Heart right ventricle (tissue), 16 donors: Measurements from ENCODE around the gene TRIM74. TPM values are rescaled to one million over a fixed set of nuclear protein-coding genes. Genes with fewer than 3 reads are reported as not detected.
"Not testable (repeated sequence)": the region's sequence is repeated elsewhere in the genome, so short reads cannot be mapped to it uniquely, and the experiment has no call there.

ENCODE experiments used
- ATAC-seq, 8 donors: fragments of 200-7000 bp; cut with Tn5 transposase; one replicate each; pipeline ENCODE4 v1.9.1; 2020; ENCODE audit warnings: mild to moderate bottlenecking in 8 of 8, moderate library complexity in 8 of 8, moderate number of reproducible peaks in 1 of 8
- DNase-seq, 2 donors: peaks; one replicate each; pipeline ENCODE4 v3.0.0-alpha.2; 2020
- H3K27ac ChIP-seq, 10 donors: fragments of 200-600 bp; sonication (generic) in 2 of 10; one replicate each; pipeline versions ENCODE4 v1.5.0 to v1.8.0; 2020 to 2022; ENCODE audit warnings: mild to moderate bottlenecking in 3 of 10
- H3K27me3 ChIP-seq, 7 donors: fragments of 200-600 bp; one replicate each; pipeline ENCODE4 v1.8.0; 2021 to 2022; ENCODE audit warnings: mild to moderate bottlenecking in 2 of 7
- H3K36me3 ChIP-seq, 9 donors: fragments of 200-600 bp; sonication (generic) in 1 of 9; one replicate each; pipeline versions ENCODE4 v1.5.0 to v1.8.0; 2020 to 2022; ENCODE audit warnings: mild to moderate bottlenecking in 2 of 9
- H3K4me1 ChIP-seq, 9 donors: fragments of 200-600 bp; sonication (generic) in 1 of 9; one replicate each; pipeline versions ENCODE4 v1.5.0 to v1.8.0; 2020 to 2022; ENCODE audit warnings: mild to moderate bottlenecking in 4 of 9
- H3K4me3 ChIP-seq, 10 donors: fragments of 200-600 bp; sonication (generic) in 2 of 10; one replicate each; pipeline versions ENCODE4 v1.5.0 to v1.8.0; 2020 to 2022; ENCODE audit warnings: mild to moderate bottlenecking in 7 of 10, moderate library complexity in 2 of 10
- H3K9me3 ChIP-seq, 11 donors: fragments of 200-600 bp in 10 of 11; sonication (generic) in 2 of 11; one replicate each; pipeline versions ENCODE4 v1.5.0 to v1.8.0; 2013 to 2022; ENCODE audit warnings: mild to moderate bottlenecking in 2 of 11, control low read depth in 1 of 11, moderate library complexity in 1 of 11
- CTCF ChIP-seq, 9 donors: fragments of 200-600 bp; sonication (generic) in 2 of 9; IDR thresholded peaks; one replicate each; pipeline versions ENCODE4 v1.5.0 to v1.8.0; 2021 to 2022; ENCODE audit warnings: antibody characterized with exemption in 9 of 9, mild to moderate bottlenecking in 5 of 9, moderate library complexity in 1 of 9
- WGBS, 2 donors: extraction: QIAGEN DNeasy Blood & Tissue Kit; methylation state at CpG; one replicate each; pipeline ENCODE4 v1.1.7; 2013; ENCODE audit warnings: inconsistent platforms in 1 of 2; 5-methylcytosine and 5-hydroxymethylcytosine counted together
- intact Hi-C, 10 donors: fragments of 100-400 bp; cut with DNase I; formaldehyde crosslinking; loops; one replicate each; pipeline versions ENCODE4 v1.11.1 to v1.14.2; 2022
- polyA plus RNA-seq, 2 donors: library from polyadenylated mRNA; stranded (reverse); fragments of 200-250 nt; gene quantifications; one replicate each; pipeline ENCODE4 v1.2.3, GENCODE V29; 2013
- total RNA-seq, 10 donors: library from RNA; stranded (reverse); fragmentation: NEBNext Ultra II Directional in 3 of 10; extraction: Animal tissue kit (Norgen Biotek cat#: 25700) in 3 of 10; gene quantifications; one replicate each; pipeline versions ENCODE4 v1.2.1 to v1.2.4, GENCODE V29; 2021 to 2023
- donor health status: Arrhythmogenic right ventricular cardiomyopathy.
- donor health status: ischemic (EF 13 %, LVEDD 7.1; RV severe dilation, severe dysfunction).
- donor health status: healthy with polysubstance abuse.
- donor health status: DM: no; HTN: yes; CAD: no.
- donor health status: DM: no; HTN: no; CAD: no.
- donor health status: ischemic (EF 25% LVEDD 6.9; RV normal size, moderate dysfunction).
- donor health status: ischemic (EF 25% LVEDD 5.7; RV mildly dilated, moderate dysfunction).
- donor health status: healthy.
- donor health status: DM: yes; HTN: yes; CAD: no.
- donor health status: Ischemic cardiomyopathy.
- donor health status: ischemic (EF 35%, LVEDD 5.7; RV mildly dilated, moderate dysfunction).
- donor health status: nonischemic (EF 11% LVEDD 7.7; RV severe dilation, severe dysfunction).
- donor health status: DM: yes; HTN: yes; CAD: no.
- donor health status: PGD.
- donor health status: ischemic (EF 29% LVEDD 5.4; RV normal size, mild dysfunction).
- donor health status: nonischemic (EF 23%, LVEDD 6.1; RV moderate dilation, normal function).

Gene TRIM74
- total and polyA plus RNA-seq, 12 donors, result 0.14 to 0.72 (median 0.35) TPM; not detected in 6

- H3K4me3 ChIP-seq, H3K9me3 ChIP-seq, H3K27ac ChIP-seq, DNase-seq, ATAC-seq, H3K4me1 ChIP-seq, H3K27me3 ChIP-seq, intact Hi-C loops: not testable (repeated sequence)
- 87 to 88% methylated on average over 6 of the region's 20 CpGs for WGBS, 2 donors
- peaks cover 0 to 49% (median 10%) of the 10 kb centered on the region in 9 donors for H3K36me3 ChIP-seq
Observed at GRCh38 chr7:72942022-72942705, 27.1 kb downstream of the TRIM74 start.

GRCh38 chr7:72928216-72928615 is 41.0 kb downstream of the TRIM74 start:
- not testable (repeated sequence) for H3K4me3 ChIP-seq, ATAC-seq, H3K27me3 ChIP-seq, H3K27ac ChIP-seq, H3K9me3 ChIP-seq, DNase-seq
- H3K4me1 ChIP-seq, result peaks cover 3 to 26% (median 22%) of the 10 kb centered on the region in 9 donors
- 92 to 96% methylated on average over 6 of the region's 6 CpGs for WGBS, 2 donors
- intact Hi-C loops, result loop anchor here in 1 of 10 donors (10.0 kb wide), 1 partner anchor 103 kb away; the partner anchor contains the start of gene TYW1B
- H3K36me3 ChIP-seq, result peaks cover 0 to 65% (median 39%) of the 10 kb centered on the region in 9 donors

GRCh38 chr7:72927791-72928190 is 41.5 kb downstream of the TRIM74 start:
- Histone ChIP-seq H3K4me1 (peaks cover 3 to 26% (median 22%) of the 10 kb centered on the region in 9 donors), H3K36me3 (peaks cover 0 to 62% (median 39%) of the 10 kb centered on the region in 9 donors)
- intact Hi-C loops, result loop anchor here in 1 of 10 donors (10.0 kb wide), 1 partner anchor 103 kb away; the partner anchor contains the start of gene TYW1B
- not testable (repeated sequence) for ATAC-seq, H3K4me3 ChIP-seq, H3K27ac ChIP-seq, H3K27me3 ChIP-seq, H3K9me3 ChIP-seq, DNase-seq
- WGBS, 2 donors, result 96 to 98% methylated on average over 6 of the region's 6 CpGs

GRCh38 chr7:72925546-72926120 is 43.6 kb downstream of the TRIM74 start:
- TF ChIP-seq CTCF (IDR thresholded peaks at IDR 0.05), result no peak
- DNase-seq (no peak), ATAC-seq (no peak)
- WGBS, 2 donors, result 1 to 2% methylated on average over 26 to 35 of the region's 35 CpGs
- H3K27ac ChIP-seq, result peak overlapping the region; percentile 70 to 96 (median 88)
- H3K4me1 ChIP-seq, result peaks cover 3 to 26% (median 22%) of the 10 kb centered on the region in 9 donors
- peaks cover 0 to 55% (median 30%) of the 10 kb centered on the region in 9 donors for H3K36me3 ChIP-seq
- no peaks in the 10 kb centered on the region for H3K27me3 ChIP-seq
- peak overlapping the region; percentile 54 to 96 (median 87) for H3K4me3 ChIP-seq
- no peaks in the 10 kb centered on the region for H3K9me3 ChIP-seq
- intact Hi-C loops, result loop anchor here in 1 of 10 donors (10.0 kb wide), 1 partner anchor 101 kb away; the partner anchor contains the start of gene TYW1B

- DNase-seq (peak; percentile 73 to 82), ATAC-seq (peak; percentile 96 to 99 (median 97))
- H3K27me3 ChIP-seq, result no peaks in the 10 kb centered on the region
- H3K27ac ChIP-seq, result peak within 1 kb of the TSS; percentile 70 to 96 (median 88)
- peaks cover 3 to 26% (median 22%) of the 10 kb centered on the region in 9 donors for H3K4me1 ChIP-seq
- H3K9me3 ChIP-seq, result no peaks in the 10 kb centered on the region
- peak within 1 kb of the TSS; percentile 54 to 96 (median 87) for H3K4me3 ChIP-seq
- peaks cover 0 to 51% (median 23%) of the 10 kb centered on the region in 9 donors for H3K36me3 ChIP-seq
- intact Hi-C loops, result loop anchor here in 1 of 10 donors (10.0 kb wide), 1 partner anchor 100 kb away; the partner anchor contains the start of gene TYW1B
- TF ChIP-seq CTCF (IDR thresholded peaks at IDR 0.05), result no peak
- WGBS, 2 donors, result 0% methylated on average over 89 to 91 of the region's 91 CpGs
Observed at GRCh38 chr7:72924733-72925545, 44.3 kb downstream of the TRIM74 start, which contains the start of gene POM121. Gene POM121, plus strand, starts transcription at chr7:72925095. Its CDS starts 27 bp downstream, at chr7:72925122.
